Activated T-helper 17 cell treated with anti-CD3 and anti-CD28 coated beads, Interleukin-2, amount 50 U/mL, for 72 hours (primary cell): ENCODE measurements around the gene NOL7. TPM values are rescaled to one million over a fixed set of nuclear protein-coding genes. Genes with fewer than 3 reads are reported as not detected.

Source experiments
- ATAC-seq: fragments of 150-1000 bp; cut with Tn5 transposase; replicated peaks from 2 replicates; pipeline ENCODE4 v1.10.0; 2021; ENCODE audit warnings: mild to moderate bottlenecking, moderate library complexity
- H3K27ac Mint-ChIP-seq: one replicate; pipeline ENCODE4 v1.8.0; 2022; ENCODE audit warnings: mixed read lengths
- H3K27me3 Mint-ChIP-seq: one replicate; pipeline ENCODE4 v1.8.0; 2022; ENCODE audit warnings: mixed read lengths
- H3K36me3 Mint-ChIP-seq: one replicate; pipeline ENCODE4 v1.8.0; 2022; ENCODE audit warnings: low read depth, mild to moderate bottlenecking, mixed read lengths
- H3K4me1 Mint-ChIP-seq: one replicate; pipeline ENCODE4 v1.8.0; 2022; ENCODE audit warnings: mixed read lengths
- H3K4me3 Mint-ChIP-seq: one replicate; pipeline ENCODE4 v1.8.0; 2022; ENCODE audit warnings: mild to moderate bottlenecking, mixed read lengths
- H3K9me3 Mint-ChIP-seq: one replicate; pipeline ENCODE4 v1.8.0; 2022; ENCODE audit warnings: mixed read lengths
- total RNA-seq, 2 donors: library from RNA; stranded (reverse); gene quantifications; one replicate each; pipeline ENCODE4 v1.2.3, GENCODE V29; 2022

The NOL7 gene
- 10 to 100 TPM; 50.4 to 92.5 TPM for total RNA-seq

GRCh38 chr6:13614926-13615791 lies at the start of gene NOL7:
NOL7 (plus strand) TSS chr6:13615335; CDS start chr6:13615359, 24 bp downstream.
- H3K4me3 Mint-ChIP-seq: peak within 1 kb of the TSS; percentile 99
- peaks cover 30% of the 10 kb centered on the region for H3K4me1 Mint-ChIP-seq
- no peaks in the 10 kb centered on the region for H3K27me3 Mint-ChIP-seq
- H3K36me3 Mint-ChIP-seq: peaks cover 61% of the 10 kb centered on the region
- ATAC-seq: peak; percentile 92
- no peaks in the 10 kb centered on the region for H3K9me3 Mint-ChIP-seq
- peak within 1 kb of the TSS; percentile 97 for H3K27ac Mint-ChIP-seq

GRCh38 chr6:13565921-13566320 lies 49.2 kb upstream of the NOL7 start:
- Mint-ChIP-seq H3K9me3 (no peaks in the 10 kb centered on the region), H3K27me3 (peaks cover 9% of the 10 kb centered on the region), H3K36me3 (no peaks in the 10 kb centered on the region), H3K4me3 (no peak overlapping the region), H3K4me1 (no peaks in the 10 kb centered on the region), H3K27ac (no peak overlapping the region)
- no peak for ATAC-seq

GRCh38 chr6:13566500-13566899 lies 48.6 kb upstream of the NOL7 start:
- Mint-ChIP-seq H3K36me3 (no peaks in the 10 kb centered on the region), H3K9me3 (no peaks in the 10 kb centered on the region), H3K4me1 (no peaks in the 10 kb centered on the region), H3K4me3 (no peak overlapping the region), H3K27me3 (peaks cover 9% of the 10 kb centered on the region), H3K27ac (no peak overlapping the region)
- no peak for ATAC-seq

GRCh38 chr6:13568970-13569369 lies 46.2 kb upstream of the NOL7 start:
- Mint-ChIP-seq H3K9me3 (no peaks in the 10 kb centered on the region), H3K36me3 (no peaks in the 10 kb centered on the region)

GRCh38 chr6:13572240-13572639 lies 42.9 kb upstream of the NOL7 start:
- Mint-ChIP-seq H3K27me3 (no peaks in the 10 kb centered on the region), H3K9me3 (no peaks in the 10 kb centered on the region), H3K36me3 (peaks cover 8% of the 10 kb centered on the region), H3K4me3 (peak overlapping the region; percentile 93), H3K4me1 (peaks cover 5% of the 10 kb centered on the region), H3K27ac (peak overlapping the region; percentile 32)
- no peak for ATAC-seq

More at GRCh38 chr6:13568970-13569369, 46.2 kb upstream of the NOL7 start:
- Mint-ChIP-seq H3K4me3 (no peak overlapping the region), H3K27me3 (peaks cover 5% of the 10 kb centered on the region), H3K27ac (no peak overlapping the region), H3K4me1 (no peaks in the 10 kb centered on the region)
- ATAC-seq: no peak

GRCh38 chr6:13572951-13573654 lies 42.0 kb upstream of the NOL7 start:
- H3K27ac Mint-ChIP-seq: peak overlapping the region; percentile 94
- ATAC-seq: no peak
- H3K4me3 Mint-ChIP-seq: peak overlapping the region; percentile 93
- peaks cover 8% of the 10 kb centered on the region for H3K36me3 Mint-ChIP-seq
- H3K27me3 Mint-ChIP-seq: no peaks in the 10 kb centered on the region
- peaks cover 8% of the 10 kb centered on the region for H3K4me1 Mint-ChIP-seq
- H3K9me3 Mint-ChIP-seq: no peaks in the 10 kb centered on the region

- ATAC-seq: no peak
- Mint-ChIP-seq H3K27ac (peak overlapping the region; percentile 94), H3K4me1 (peaks cover 8% of the 10 kb centered on the region), H3K9me3 (no peaks in the 10 kb centered on the region), H3K36me3 (peaks cover 8% of the 10 kb centered on the region), H3K27me3 (no peaks in the 10 kb centered on the region), H3K4me3 (peak overlapping the region; percentile 93)
Observed at GRCh38 chr6:13573669-13574110, 41.4 kb upstream of the NOL7 start.

- H3K4me3 Mint-ChIP-seq: peak overlapping the region; percentile 93
- no peaks in the 10 kb centered on the region for H3K27me3 Mint-ChIP-seq
- peaks cover 8% of the 10 kb centered on the region for H3K4me1 Mint-ChIP-seq
- peaks cover 8% of the 10 kb centered on the region for H3K36me3 Mint-ChIP-seq
- H3K9me3 Mint-ChIP-seq: no peaks in the 10 kb centered on the region
- H3K27ac Mint-ChIP-seq: peak overlapping the region; percentile 94
- peak; percentile 87 for ATAC-seq
Observed at GRCh38 chr6:13574149-13574570, 41.0 kb upstream of the NOL7 start.

GRCh38 chr6:13574571-13575376 lies 40.4 kb upstream of the NOL7 start, which contains the start of gene SIRT5:
SIRT5 (plus strand) TSS chr6:13574601; CDS start chr6:13584111, 9,510 bp downstream.
- Mint-ChIP-seq H3K36me3 (peaks cover 8% of the 10 kb centered on the region), H3K27ac (peak within 1 kb of the TSS; percentile 94), H3K4me1 (peaks cover 8% of the 10 kb centered on the region), H3K27me3 (no peaks in the 10 kb centered on the region), H3K4me3 (peak within 1 kb of the TSS; percentile 93), H3K9me3 (no peaks in the 10 kb centered on the region)
- peak; percentile 69 for ATAC-seq

GRCh38 chr6:13575377-13575775 lies 39.8 kb upstream of the NOL7 start:
- peak overlapping the region; percentile 94 for H3K27ac Mint-ChIP-seq
- peak overlapping the region; percentile 93 for H3K4me3 Mint-ChIP-seq
- H3K4me1 Mint-ChIP-seq: peaks cover 8% of the 10 kb centered on the region
- peaks cover 8% of the 10 kb centered on the region for H3K36me3 Mint-ChIP-seq
- no peak for ATAC-seq
- H3K9me3 Mint-ChIP-seq: no peaks in the 10 kb centered on the region
- no peaks in the 10 kb centered on the region for H3K27me3 Mint-ChIP-seq

GRCh38 chr6:13576017-13576416 lies 39.1 kb upstream of the NOL7 start:
- Mint-ChIP-seq H3K4me3 (peak overlapping the region; percentile 93), H3K27me3 (no peaks in the 10 kb centered on the region), H3K4me1 (peaks cover 8% of the 10 kb centered on the region), H3K27ac (peak overlapping the region; percentile 94), H3K9me3 (no peaks in the 10 kb centered on the region), H3K36me3 (peaks cover 14% of the 10 kb centered on the region)
- ATAC-seq: no peak

GRCh38 chr6:13577926-13578325 lies 37.2 kb upstream of the NOL7 start:
- no peak for ATAC-seq

GRCh38 chr6:13579911-13580310 lies 35.2 kb upstream of the NOL7 start:
- peak overlapping the region; percentile 4 for H3K27ac Mint-ChIP-seq
- H3K27me3 Mint-ChIP-seq: no peaks in the 10 kb centered on the region
- ATAC-seq: no peak
- peaks cover 8% of the 10 kb centered on the region for H3K4me1 Mint-ChIP-seq
- no peaks in the 10 kb centered on the region for H3K9me3 Mint-ChIP-seq
- peaks cover 22% of the 10 kb centered on the region for H3K36me3 Mint-ChIP-seq
- H3K4me3 Mint-ChIP-seq: no peak overlapping the region

More at GRCh38 chr6:13577926-13578325, 37.2 kb upstream of the NOL7 start:
- H3K4me1 Mint-ChIP-seq: peaks cover 8% of the 10 kb centered on the region
- H3K27me3 Mint-ChIP-seq: no peaks in the 10 kb centered on the region
- H3K36me3 Mint-ChIP-seq: peaks cover 20% of the 10 kb centered on the region
- H3K27ac Mint-ChIP-seq: no peak overlapping the region
- no peaks in the 10 kb centered on the region for H3K9me3 Mint-ChIP-seq
- no peak overlapping the region for H3K4me3 Mint-ChIP-seq

- no peaks in the 10 kb centered on the region for H3K27me3 Mint-ChIP-seq
- H3K36me3 Mint-ChIP-seq: peaks cover 20% of the 10 kb centered on the region
- ATAC-seq: no peak
- H3K9me3 Mint-ChIP-seq: no peaks in the 10 kb centered on the region
- peaks cover 3% of the 10 kb centered on the region for H3K4me1 Mint-ChIP-seq
- H3K27ac Mint-ChIP-seq: no peak overlapping the region
- H3K4me3 Mint-ChIP-seq: no peak overlapping the region
Observed at GRCh38 chr6:13581700-13582229, 33.4 kb upstream of the NOL7 start.
